ENCODE results near the gene KRTAP22-1. TPM values are rescaled to one million over a fixed set of nuclear protein-coding genes. Genes with fewer than 3 reads are reported as not detected.

The KRTAP22-1 gene
- total and polyA plus RNA-seq, 7 donors: not detected

DNA sequence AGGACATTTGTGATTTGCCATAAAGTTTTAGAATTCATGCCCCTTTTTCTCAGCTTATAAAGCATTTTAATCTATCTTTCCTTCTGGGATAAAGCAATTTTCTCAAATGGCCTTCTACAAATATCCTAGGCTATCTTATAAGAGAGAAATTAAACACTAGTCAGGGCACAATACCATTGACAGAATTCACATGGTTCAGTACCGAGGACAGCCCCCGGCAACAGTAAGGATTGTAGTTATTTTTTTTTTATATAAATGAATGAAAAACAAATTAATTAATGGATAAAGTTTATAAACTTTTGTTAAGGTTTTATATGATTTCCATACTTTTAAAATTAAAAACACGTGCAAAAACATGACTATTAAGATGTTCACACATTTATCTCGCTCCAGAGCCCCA, 27.2 kb downstream of the KRTAP22-1 start:
- TF ChIP-seq, protein P1, sequence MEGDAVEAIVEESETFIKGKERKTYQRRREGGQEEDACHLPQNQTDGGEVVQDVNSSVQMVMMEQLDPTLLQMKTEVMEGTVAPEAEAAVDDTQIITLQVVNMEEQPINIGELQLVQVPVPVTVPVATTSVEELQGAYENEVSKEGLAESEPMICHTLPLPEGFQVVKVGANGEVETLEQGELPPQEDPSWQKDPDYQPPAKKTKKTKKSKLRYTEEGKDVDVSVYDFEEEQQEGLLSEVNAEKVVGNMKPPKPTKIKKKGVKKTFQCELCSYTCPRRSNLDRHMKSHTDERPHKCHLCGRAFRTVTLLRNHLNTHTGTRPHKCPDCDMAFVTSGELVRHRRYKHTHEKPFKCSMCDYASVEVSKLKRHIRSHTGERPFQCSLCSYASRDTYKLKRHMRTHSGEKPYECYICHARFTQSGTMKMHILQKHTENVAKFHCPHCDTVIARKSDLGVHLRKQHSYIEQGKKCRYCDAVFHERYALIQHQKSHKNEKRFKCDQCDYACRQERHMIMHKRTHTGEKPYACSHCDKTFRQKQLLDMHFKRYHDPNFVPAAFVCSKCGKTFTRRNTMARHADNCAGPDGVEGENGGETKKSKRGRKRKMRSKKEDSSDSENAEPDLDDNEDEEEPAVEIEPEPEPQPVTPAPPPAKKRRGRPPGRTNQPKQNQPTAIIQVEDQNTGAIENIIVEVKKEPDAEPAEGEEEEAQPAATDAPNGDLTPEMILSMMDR (IDR thresholded peaks at IDR 0.05): no peak
- H3K27ac ChIP-seq: no peak overlapping the region
- no peaks in the 10 kb centered on the region for H3K36me3 ChIP-seq (ENCODE audit: insufficient read depth in 1 of 2, low read depth in 1 of 2)
- ATAC-seq (no peak), DNase-seq (no peak)
- H3K4me1 ChIP-seq: no peaks in the 10 kb centered on the region
- H3K9me3 ChIP-seq: no peaks in the 10 kb centered on the region
- no peaks in the 10 kb centered on the region for H3K27me3 ChIP-seq (ENCODE audit: insufficient read depth in 3 of 3, low read length in 2 of 3)
- intact Hi-C loops (cut with DNase I): no loop called here
- H3K4me3 ChIP-seq: no peak overlapping the region
- 75 to 86% (median 75%) methylated on average over 4 of the region's 4 CpGs for WGBS, 3 donors

DNA sequence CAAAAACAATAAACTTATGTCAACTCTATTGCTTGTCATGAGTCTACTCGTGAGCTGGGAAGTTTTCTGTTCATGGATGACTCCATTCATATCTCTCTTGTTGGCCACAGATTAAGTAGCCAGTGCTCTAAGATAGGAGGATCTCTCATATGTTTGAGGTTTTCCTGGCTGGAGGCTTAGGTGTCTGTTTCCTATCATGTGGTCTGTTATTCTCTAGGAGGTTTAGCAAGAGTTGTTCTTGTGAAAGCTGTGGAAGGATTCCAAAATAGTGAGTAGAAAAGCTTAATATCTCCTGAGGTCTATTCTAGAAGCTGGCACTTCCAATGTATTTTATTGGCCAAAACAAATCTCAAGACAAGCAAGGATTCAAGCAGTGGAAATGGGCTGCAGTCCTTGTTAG, 28.3 kb downstream of the KRTAP22-1 start:
- DNase-seq: no peak
- intact Hi-C loops (cut with DNase I): no loop called here
- no peaks in the 10 kb centered on the region for H3K4me1 ChIP-seq
- H3K4me3 ChIP-seq: no peak overlapping the region
- no peaks in the 10 kb centered on the region for H3K36me3 ChIP-seq (ENCODE audit: insufficient read depth in 1 of 2, low read depth in 1 of 2)
- H3K27ac ChIP-seq: no peak overlapping the region
- TF ChIP-seq, protein P1 (IDR thresholded peaks at IDR 0.05): no peak
- no peaks in the 10 kb centered on the region for H3K27me3 ChIP-seq (ENCODE audit: insufficient read depth in 3 of 3, low read length in 2 of 3)
- WGBS, 3 donors: 65 to 81% (median 65%) methylated on average over 1 of the region's 1 CpG
- no peak for ATAC-seq
- no peaks in the 10 kb centered on the region for H3K9me3 ChIP-seq

DNA sequence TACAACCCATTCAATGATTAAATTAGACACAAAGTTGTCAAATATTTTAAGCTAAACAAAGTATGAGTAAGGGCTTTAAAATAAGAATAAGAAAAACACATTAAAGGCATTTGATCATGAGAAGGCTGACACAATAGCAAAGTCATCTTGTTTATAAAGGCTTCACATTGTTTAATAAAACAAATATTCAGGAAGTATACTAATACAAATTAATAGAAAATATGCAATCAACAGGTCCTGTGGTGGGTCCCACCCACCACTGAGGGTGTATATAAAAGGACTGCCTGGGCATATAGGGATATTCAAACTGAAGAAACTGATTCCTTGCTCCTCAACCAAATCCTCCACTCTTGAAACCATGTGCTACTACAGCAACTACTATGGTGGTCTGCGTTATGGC, 34.0 kb downstream of the KRTAP22-1 start, which contains the start of gene KRTAP20-2:
TSS of gene KRTAP20-2 (plus strand) at position 301 of the 400 bp plus-strand sequence. CDS start at position 359, 58 bp downstream.
- no peak for ATAC-seq
- Histone ChIP-seq H3K27me3 (ENCODE audit: insufficient read depth in 3 of 3, low read length in 2 of 3) (no peaks in the 10 kb centered on the region), H3K9me3 (no peaks in the 10 kb centered on the region), H3K27ac (no peak within 1 kb of the TSS), H3K4me1 (no peaks in the 10 kb centered on the region), H3K4me3 (no peak within 1 kb of the TSS), H3K36me3 (ENCODE audit: insufficient read depth in 1 of 2, low read depth in 1 of 2) (no peaks in the 10 kb centered on the region)
- TF ChIP-seq, protein P1 (IDR thresholded peaks at IDR 0.05): no peak
- WGBS, 3 donors: 88 to 100% (median 95%) methylated on average over 1 of the region's 1 CpG
- intact Hi-C loops (cut with DNase I): no loop called here
- no peak for DNase-seq

DNA sequence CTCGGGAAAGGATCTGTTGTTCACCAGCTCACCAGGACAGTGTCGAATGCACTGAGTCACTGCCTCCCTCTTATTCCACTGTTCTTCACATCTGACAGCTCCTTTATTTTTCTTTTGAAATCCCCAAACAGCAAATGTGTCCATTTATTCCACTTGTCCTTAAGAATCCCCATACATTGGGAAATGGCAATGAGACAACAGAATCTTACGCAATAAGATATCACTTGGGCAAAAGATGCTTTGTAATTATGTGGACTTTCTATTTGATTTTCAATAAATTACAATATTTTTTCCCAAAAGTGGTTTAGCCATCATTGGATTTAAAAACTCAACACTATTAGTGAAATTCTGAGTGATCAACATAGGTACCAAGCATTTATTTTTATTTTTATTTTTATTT, 37.8 kb downstream of the KRTAP22-1 start:
- TF ChIP-seq, protein P1 (IDR thresholded peaks at IDR 0.05): no peak
- H3K4me1 ChIP-seq: no peaks in the 10 kb centered on the region
- WGBS, 3 donors: 83 to 84% (median 83%) methylated on average over 3 of the region's 3 CpGs
- H3K27me3 ChIP-seq (ENCODE audit: insufficient read depth in 3 of 3, low read length in 2 of 3): no peaks in the 10 kb centered on the region
- DNase-seq (no peak), ATAC-seq (no peak)
- H3K36me3 ChIP-seq (ENCODE audit: insufficient read depth in 1 of 2, low read depth in 1 of 2): no peaks in the 10 kb centered on the region
- H3K27ac ChIP-seq: no peak overlapping the region
- intact Hi-C loops (cut with DNase I): no loop called here
- H3K4me3 ChIP-seq: no peak overlapping the region
- H3K9me3 ChIP-seq: no peaks in the 10 kb centered on the region

DNA sequence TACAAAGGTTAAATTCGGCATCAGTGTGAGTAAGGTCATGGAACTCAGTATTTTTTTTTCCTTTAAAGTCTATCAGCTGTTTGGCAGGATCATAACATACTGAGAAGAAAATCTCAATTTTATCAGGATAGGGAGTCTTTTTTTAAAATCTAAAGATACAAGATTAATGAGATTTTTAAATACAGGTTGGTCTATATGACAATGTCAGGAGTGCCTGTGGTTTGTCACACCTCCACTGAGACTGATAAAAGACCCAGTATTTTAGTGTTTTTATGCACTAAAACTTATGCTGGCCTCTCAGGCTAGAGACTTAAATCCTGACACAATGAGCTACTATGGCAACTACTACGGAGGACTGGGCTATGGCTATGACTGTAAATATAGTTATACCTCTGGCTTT, 41.7 kb downstream of the KRTAP22-1 start, which contains the start of gene KRTAP20-3:
TSS of gene KRTAP20-3 (plus strand) at position 301 of the 400 bp plus-strand sequence.
- intact Hi-C loops (cut with DNase I): no loop called here
- Histone ChIP-seq H3K9me3 (no peaks in the 10 kb centered on the region), H3K27ac (no peak within 1 kb of the TSS), H3K4me3 (no peak within 1 kb of the TSS), H3K4me1 (no peaks in the 10 kb centered on the region), H3K27me3 (ENCODE audit: insufficient read depth in 3 of 3, low read length in 2 of 3) (no peaks in the 10 kb centered on the region), H3K36me3 (ENCODE audit: insufficient read depth in 1 of 2, low read depth in 1 of 2) (no peaks in the 10 kb centered on the region)
- TF ChIP-seq, protein P1 (IDR thresholded peaks at IDR 0.05): no peak
- no peak for ATAC-seq
- DNase-seq: no peak
- WGBS, 3 donors: 84 to 86% (median 84%) methylated on average over 2 of the region's 2 CpGs

All from psoas muscle (tissue), 8 donors.